HEK293 (cell line): ENCODE measurements around the gene SLC2A11.
A peak's percentile ranks its signal among the peaks of the same experiment; 100 is the strongest.

ENCODE experiments used
- CTCF ChIA-PET: fragments of 350-600 bp; formaldehyde crosslinking; extraction: SDS; loops from one replicate; lab custom pipeline; 2021; ENCODE audit warnings: antibody characterized with exemption; lab: Yijun Ruan, JAX
- POLR2A ChIA-PET: fragments of 300-600 bp; formaldehyde crosslinking; extraction: SDS; loops from one replicate; lab custom pipeline; 2020; ENCODE audit warnings: antibody characterized with exemption, inconsistent platforms; lab: Yijun Ruan, JAX
- H3K27ac ChIP-seq: fragments of 200-500 bp; sonication (Bioruptor generic); 2 replicates; pipeline ENCODE4 v1.5.1; 2014; ENCODE audit warnings: low read depth, low read length, control low read depth, inconsistent platforms; ENCODE audit errors: extremely low read depth
- H3K36me3 ChIP-seq, 2 experiments: fragments of 200-500 bp in 1 of 2; sonication (Bioruptor generic) in 1 of 2; 1 replicate in 1 of 2; 2 replicates in 1 of 2; pipeline ENCODE4 v1.5.1; 2014 to 2017; ENCODE audit warnings: inconsistent platforms in 2 of 2, low read length in 2 of 2; ENCODE audit not compliant: control insufficient read depth in 2 of 2, insufficient read depth in 1 of 2
- H3K4me1 ChIP-seq: fragments of 200-500 bp; sonication (Bioruptor generic); 2 replicates; pipeline ENCODE4 v1.5.1; 2014; ENCODE audit warnings: mild to moderate bottlenecking, low read length, inconsistent platforms; ENCODE audit not compliant: control insufficient read depth, insufficient read depth
- H3K4me3 ChIP-seq: 2 replicates; pipeline ENCODE4 v1.5.1; 2011; ENCODE audit warnings: low read depth, mild to moderate bottlenecking, control low read depth, low read length, moderate library complexity
- H3K9me3 ChIP-seq: fragments of 200-500 bp; sonication (Bioruptor generic); 2 replicates; pipeline ENCODE4 v1.5.1; 2014; ENCODE audit warnings: low read depth, low read length, inconsistent platforms; ENCODE audit not compliant: control insufficient read depth, insufficient read depth
- ZIC2 ChIP-seq: fragments of 450-650 bp; formaldehyde crosslinking; IDR thresholded peaks from 2 replicates; pipeline ENCODE4 v1.5.1; 2016; ENCODE audit warnings: missing biosample characterization, missing genetic modification characterization
- ZNF23 ChIP-seq: fragments of 450-650 bp; formaldehyde crosslinking; IDR thresholded peaks from 2 replicates; pipeline ENCODE4 v1.5.1; 2016; ENCODE audit warnings: missing biosample characterization, missing genetic modification characterization, borderline replicate concordance
- ZNF423 ChIP-seq: fragments of 450-650 bp; formaldehyde crosslinking; IDR thresholded peaks from 2 replicates; pipeline ENCODE4 v1.5.1; 2016; ENCODE audit warnings: missing biosample characterization, missing genetic modification characterization
- ZNF623 ChIP-seq: fragments of 450-650 bp; formaldehyde crosslinking; IDR thresholded peaks from 2 replicates; pipeline ENCODE4 v1.5.1; 2016; ENCODE audit warnings: missing biosample characterization, missing genetic modification characterization
- ZNF664 ChIP-seq: fragments of 450-650 bp; formaldehyde crosslinking; IDR thresholded peaks from 2 replicates; pipeline ENCODE4 v1.5.1; 2016; ENCODE audit warnings: missing biosample characterization, missing genetic modification characterization
- TF ChIP-seq, protein P1 (sequence below): fragments of 450-650 bp; formaldehyde crosslinking; IDR thresholded peaks from 2 replicates; pipeline ENCODE4 v1.5.1; 2016; ENCODE audit warnings: missing biosample characterization, missing genetic modification characterization
- TF ChIP-seq, protein P2 (sequence below): fragments of 450-650 bp; IDR thresholded peaks from 2 replicates; pipeline ENCODE4 v1.5.1; 2018; ENCODE audit warnings: missing biosample characterization, mild to moderate bottlenecking, missing genetic modification characterization
- TF ChIP-seq, protein P3 (sequence below): fragments of 450-650 bp; formaldehyde crosslinking; IDR thresholded peaks from 2 replicates; pipeline ENCODE4 v1.5.1; 2016; ENCODE audit warnings: missing biosample characterization, missing genetic modification characterization
- TF ChIP-seq, protein P4 (sequence below): fragments of 450-650 bp; formaldehyde crosslinking; IDR thresholded peaks from 2 replicates; pipeline ENCODE4 v1.5.1; 2016; ENCODE audit warnings: missing biosample characterization, missing genetic modification characterization
- TF ChIP-seq, protein P5 (sequence below): sonication (generic); formaldehyde crosslinking; IDR thresholded peaks from 2 replicates; pipeline ENCODE4 v1.8.1; 2022; ENCODE audit warnings: mild to moderate bottlenecking, moderate library complexity, missing genetic modification reagents
- TF ChIP-seq, protein P6 (sequence below): fragments of 450-650 bp; formaldehyde crosslinking; IDR thresholded peaks from 2 replicates; pipeline ENCODE4 v1.5.1; 2017; ENCODE audit warnings: missing biosample characterization, missing genetic modification characterization
- TF ChIP-seq, protein P7 (sequence below): fragments of 450-650 bp; formaldehyde crosslinking; IDR thresholded peaks from 2 replicates; pipeline ENCODE4 v1.5.1; 2016; ENCODE audit warnings: missing biosample characterization, missing genetic modification characterization

SLC2A11 gene

DNA sequence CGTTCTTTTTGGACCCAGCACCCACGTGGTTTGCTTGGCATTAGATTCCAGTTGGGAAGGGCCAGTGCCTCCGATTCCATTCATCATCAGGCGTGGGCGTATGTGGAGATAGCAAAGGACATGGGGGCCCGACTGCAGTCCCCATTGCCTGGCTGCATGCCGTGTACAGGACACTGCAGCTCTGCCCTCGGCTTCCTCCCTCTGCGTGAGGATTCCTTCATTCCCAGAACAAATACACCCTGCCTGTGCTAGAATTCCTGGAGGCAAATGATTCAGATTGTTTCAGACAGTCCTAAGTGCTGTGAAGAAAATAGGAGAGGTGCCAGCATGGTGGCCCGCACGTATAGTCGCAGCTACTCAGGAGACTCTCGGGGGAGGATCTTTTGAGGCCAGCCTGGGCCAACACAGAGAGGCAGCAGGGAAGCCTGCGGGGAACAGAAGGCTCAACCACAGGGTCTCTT, 34.3 kb upstream of the SLC2A11 start:
- Histone ChIP-seq H3K36me3 (peaks cover 45 to 91% of the 10 kb centered on the region in 2 experiments), H3K27ac (no peak overlapping the region; the same call in 1 of the 2 replicates), H3K9me3 (no peaks in the 10 kb centered on the region), H3K4me1 (no peaks in the 10 kb centered on the region), H3K4me3 (no peak overlapping the region)
- POLR2A ChIA-PET = no interaction called here
- CTCF ChIA-PET = interaction anchor here (0.5 to 0.7 kb wide), 3 partner anchors 11 to 284 kb away, joined by 3 to 4 read pairs (median 3); no protein-coding TSS in a partner anchor
- no peak for TF ChIP-seq ZNF664
- TF ChIP-seq, protein P1, sequence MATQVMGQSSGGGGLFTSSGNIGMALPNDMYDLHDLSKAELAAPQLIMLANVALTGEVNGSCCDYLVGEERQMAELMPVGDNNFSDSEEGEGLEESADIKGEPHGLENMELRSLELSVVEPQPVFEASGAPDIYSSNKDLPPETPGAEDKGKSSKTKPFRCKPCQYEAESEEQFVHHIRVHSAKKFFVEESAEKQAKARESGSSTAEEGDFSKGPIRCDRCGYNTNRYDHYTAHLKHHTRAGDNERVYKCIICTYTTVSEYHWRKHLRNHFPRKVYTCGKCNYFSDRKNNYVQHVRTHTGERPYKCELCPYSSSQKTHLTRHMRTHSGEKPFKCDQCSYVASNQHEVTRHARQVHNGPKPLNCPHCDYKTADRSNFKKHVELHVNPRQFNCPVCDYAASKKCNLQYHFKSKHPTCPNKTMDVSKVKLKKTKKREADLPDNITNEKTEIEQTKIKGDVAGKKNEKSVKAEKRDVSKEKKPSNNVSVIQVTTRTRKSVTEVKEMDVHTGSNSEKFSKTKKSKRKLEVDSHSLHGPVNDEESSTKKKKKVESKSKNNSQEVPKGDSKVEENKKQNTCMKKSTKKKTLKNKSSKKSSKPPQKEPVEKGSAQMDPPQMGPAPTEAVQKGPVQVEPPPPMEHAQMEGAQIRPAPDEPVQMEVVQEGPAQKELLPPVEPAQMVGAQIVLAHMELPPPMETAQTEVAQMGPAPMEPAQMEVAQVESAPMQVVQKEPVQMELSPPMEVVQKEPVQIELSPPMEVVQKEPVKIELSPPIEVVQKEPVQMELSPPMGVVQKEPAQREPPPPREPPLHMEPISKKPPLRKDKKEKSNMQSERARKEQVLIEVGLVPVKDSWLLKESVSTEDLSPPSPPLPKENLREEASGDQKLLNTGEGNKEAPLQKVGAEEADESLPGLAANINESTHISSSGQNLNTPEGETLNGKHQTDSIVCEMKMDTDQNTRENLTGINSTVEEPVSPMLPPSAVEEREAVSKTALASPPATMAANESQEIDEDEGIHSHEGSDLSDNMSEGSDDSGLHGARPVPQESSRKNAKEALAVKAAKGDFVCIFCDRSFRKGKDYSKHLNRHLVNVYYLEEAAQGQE (tag by site-specific recombination) = no peak
- no peak for TF ChIP-seq ZNF23
- TF ChIP-seq, protein P2, sequence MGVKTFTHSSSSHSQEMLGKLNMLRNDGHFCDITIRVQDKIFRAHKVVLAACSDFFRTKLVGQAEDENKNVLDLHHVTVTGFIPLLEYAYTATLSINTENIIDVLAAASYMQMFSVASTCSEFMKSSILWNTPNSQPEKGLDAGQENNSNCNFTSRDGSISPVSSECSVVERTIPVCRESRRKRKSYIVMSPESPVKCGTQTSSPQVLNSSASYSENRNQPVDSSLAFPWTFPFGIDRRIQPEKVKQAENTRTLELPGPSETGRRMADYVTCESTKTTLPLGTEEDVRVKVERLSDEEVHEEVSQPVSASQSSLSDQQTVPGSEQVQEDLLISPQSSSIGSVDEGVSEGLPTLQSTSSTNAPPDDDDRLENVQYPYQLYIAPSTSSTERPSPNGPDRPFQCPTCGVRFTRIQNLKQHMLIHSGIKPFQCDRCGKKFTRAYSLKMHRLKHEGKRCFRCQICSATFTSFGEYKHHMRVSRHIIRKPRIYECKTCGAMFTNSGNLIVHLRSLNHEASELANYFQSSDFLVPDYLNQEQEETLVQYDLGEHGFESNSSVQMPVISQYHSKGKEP (tag by site-specific recombination) = no peak
- TF ChIP-seq, protein P3, sequence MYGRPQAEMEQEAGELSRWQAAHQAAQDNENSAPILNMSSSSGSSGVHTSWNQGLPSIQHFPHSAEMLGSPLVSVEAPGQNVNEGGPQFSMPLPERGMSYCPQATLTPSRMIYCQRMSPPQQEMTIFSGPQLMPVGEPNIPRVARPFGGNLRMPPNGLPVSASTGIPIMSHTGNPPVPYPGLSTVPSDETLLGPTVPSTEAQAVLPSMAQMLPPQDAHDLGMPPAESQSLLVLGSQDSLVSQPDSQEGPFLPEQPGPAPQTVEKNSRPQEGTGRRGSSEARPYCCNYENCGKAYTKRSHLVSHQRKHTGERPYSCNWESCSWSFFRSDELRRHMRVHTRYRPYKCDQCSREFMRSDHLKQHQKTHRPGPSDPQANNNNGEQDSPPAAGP = no peak
- TF ChIP-seq, protein P4, sequence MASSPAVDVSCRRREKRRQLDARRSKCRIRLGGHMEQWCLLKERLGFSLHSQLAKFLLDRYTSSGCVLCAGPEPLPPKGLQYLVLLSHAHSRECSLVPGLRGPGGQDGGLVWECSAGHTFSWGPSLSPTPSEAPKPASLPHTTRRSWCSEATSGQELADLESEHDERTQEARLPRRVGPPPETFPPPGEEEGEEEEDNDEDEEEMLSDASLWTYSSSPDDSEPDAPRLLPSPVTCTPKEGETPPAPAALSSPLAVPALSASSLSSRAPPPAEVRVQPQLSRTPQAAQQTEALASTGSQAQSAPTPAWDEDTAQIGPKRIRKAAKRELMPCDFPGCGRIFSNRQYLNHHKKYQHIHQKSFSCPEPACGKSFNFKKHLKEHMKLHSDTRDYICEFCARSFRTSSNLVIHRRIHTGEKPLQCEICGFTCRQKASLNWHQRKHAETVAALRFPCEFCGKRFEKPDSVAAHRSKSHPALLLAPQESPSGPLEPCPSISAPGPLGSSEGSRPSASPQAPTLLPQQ (tag by site-specific recombination) = no peak
- TF ChIP-seq, protein P5, sequence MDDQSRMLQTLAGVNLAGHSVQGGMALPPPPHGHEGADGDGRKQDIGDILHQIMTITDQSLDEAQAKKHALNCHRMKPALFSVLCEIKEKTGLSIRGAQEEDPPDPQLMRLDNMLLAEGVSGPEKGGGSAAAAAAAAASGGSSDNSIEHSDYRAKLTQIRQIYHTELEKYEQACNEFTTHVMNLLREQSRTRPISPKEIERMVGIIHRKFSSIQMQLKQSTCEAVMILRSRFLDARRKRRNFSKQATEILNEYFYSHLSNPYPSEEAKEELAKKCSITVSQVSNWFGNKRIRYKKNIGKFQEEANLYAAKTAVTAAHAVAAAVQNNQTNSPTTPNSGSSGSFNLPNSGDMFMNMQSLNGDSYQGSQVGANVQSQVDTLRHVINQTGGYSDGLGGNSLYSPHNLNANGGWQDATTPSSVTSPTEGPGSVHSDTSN (CRISPR knock-in tag) = no peak

DNA sequence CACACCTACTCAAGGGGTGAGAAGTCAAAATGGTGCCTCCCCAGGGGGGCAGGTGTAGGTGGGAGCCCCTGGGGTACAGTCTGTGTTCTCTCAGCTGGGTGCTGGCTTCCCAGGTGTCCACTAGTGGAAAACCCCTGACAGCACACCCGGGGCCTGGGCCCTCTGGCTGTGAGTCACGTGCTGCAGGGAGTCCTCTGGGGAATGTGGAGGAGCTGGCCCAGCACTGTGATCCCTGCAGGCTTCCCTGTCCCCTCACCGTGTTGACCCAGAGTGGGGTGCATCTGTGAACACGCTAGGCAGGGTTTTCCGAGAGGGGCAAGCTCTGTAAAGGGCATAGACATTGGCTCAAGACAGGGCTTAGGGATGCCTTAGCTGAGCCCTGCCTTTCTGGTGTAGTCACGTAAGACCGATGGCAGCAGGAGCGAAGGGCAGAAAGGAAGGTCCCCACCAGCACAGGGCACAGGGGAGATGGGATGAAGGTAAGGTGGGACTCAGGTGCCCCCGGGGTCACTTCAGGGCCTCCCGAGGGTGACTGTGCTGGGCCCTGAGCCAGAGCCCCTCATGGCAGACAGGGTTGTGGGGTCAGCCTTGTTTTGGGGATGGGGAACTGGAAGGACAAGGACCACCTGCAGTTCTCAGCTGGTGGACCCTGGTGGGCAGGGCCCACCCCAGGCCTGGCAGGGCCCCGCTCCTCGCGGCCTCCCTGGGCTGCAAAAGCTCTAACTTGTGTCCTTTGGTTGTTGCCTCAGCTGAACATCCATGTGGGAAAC, 33.0 kb upstream of the SLC2A11 start:
- ChIA-PET CTCF (interaction anchor here (0.6 to 0.7 kb wide), 3 partner anchors 104 to 510 kb away, joined by 3 read pairs; no protein-coding TSS in a partner anchor), POLR2A (interaction anchor here (0.8 kb wide), 1 partner anchor 25 kb away, joined by 3 read pairs; no protein-coding TSS in a partner anchor)
- Histone ChIP-seq H3K36me3 (peaks cover 36 to 91% of the 10 kb centered on the region in 2 experiments), H3K4me3 (no peak overlapping the region), H3K27ac (no peak overlapping the region), H3K9me3 (no peaks in the 10 kb centered on the region), H3K4me1 (no peaks in the 10 kb centered on the region)
- TF ChIP-seq ZIC2 (tag by site-specific recombination) (peak; percentile 95), ZNF423 (tag by site-specific recombination) (no peak), ZNF623 (tag by site-specific recombination) (no peak)
- TF ChIP-seq, protein P6, sequence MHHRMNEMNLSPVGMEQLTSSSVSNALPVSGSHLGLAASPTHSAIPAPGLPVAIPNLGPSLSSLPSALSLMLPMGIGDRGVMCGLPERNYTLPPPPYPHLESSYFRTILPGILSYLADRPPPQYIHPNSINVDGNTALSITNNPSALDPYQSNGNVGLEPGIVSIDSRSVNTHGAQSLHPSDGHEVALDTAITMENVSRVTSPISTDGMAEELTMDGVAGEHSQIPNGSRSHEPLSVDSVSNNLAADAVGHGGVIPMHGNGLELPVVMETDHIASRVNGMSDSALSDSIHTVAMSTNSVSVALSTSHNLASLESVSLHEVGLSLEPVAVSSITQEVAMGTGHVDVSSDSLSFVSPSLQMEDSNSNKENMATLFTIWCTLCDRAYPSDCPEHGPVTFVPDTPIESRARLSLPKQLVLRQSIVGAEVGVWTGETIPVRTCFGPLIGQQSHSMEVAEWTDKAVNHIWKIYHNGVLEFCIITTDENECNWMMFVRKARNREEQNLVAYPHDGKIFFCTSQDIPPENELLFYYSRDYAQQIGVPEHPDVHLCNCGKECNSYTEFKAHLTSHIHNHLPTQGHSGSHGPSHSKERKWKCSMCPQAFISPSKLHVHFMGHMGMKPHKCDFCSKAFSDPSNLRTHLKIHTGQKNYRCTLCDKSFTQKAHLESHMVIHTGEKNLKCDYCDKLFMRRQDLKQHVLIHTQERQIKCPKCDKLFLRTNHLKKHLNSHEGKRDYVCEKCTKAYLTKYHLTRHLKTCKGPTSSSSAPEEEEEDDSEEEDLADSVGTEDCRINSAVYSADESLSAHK = no peak
- TF ChIP-seq, protein P7, sequence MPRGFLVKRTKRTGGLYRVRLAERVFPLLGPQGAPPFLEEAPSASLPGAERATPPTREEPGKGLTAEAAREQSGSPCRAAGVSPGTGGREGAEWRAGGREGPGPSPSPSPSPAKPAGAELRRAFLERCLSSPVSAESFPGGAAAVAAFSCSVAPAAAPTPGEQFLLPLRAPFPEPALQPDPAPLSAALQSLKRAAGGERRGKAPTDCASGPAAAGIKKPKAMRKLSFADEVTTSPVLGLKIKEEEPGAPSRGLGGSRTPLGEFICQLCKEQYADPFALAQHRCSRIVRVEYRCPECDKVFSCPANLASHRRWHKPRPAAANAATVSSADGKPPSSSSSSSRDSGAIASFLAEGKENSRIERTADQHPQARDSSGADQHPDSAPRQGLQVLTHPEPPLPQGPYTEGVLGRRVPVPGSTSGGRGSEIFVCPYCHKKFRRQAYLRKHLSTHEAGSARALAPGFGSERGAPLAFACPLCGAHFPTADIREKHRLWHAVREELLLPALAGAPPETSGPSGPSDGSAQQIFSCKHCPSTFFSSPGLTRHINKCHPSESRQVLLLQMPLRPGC (tag by site-specific recombination) = no peak
